HepG2 (cell line): ENCODE results near the gene SMIM41. TPM values are rescaled to one million over a fixed set of nuclear protein-coding genes. Genes with fewer than 3 reads are reported as not detected.

Experiments used
- EED ChIP-seq: sonication (generic); formaldehyde crosslinking; IDR thresholded peaks from 2 replicates; pipeline ENCODE4 v1.5.0; 2020; ENCODE audit warnings: mild to moderate bottlenecking, missing genetic modification reagents
- FOXC1 ChIP-seq: sonication (generic); formaldehyde crosslinking; IDR thresholded peaks from 2 replicates; pipeline ENCODE4 v1.8.0; 2022; ENCODE audit warnings: mild to moderate bottlenecking, missing genetic modification reagents, borderline replicate concordance
- KAT8 ChIP-seq: IDR thresholded peaks from 2 replicates; pipeline ENCODE4 v1.6.1; 2016; ENCODE audit warnings: missing genetic modification reagents, missing compliant biosample characterization
- NCOA1 ChIP-seq: sonication (generic); formaldehyde crosslinking; IDR thresholded peaks from 2 replicates; pipeline ENCODE4 v1.9.0; 2021; ENCODE audit warnings: missing genetic modification reagents
- SMAD3 ChIP-seq: sonication (generic); formaldehyde crosslinking; IDR thresholded peaks from 2 replicates; pipeline ENCODE4 v1.4.0; 2020; ENCODE audit warnings: missing genetic modification reagents
- SSRP1 ChIP-seq: IDR thresholded peaks from 2 replicates; pipeline ENCODE4 v1.6.1; 2016; ENCODE audit warnings: control low read depth
- TRIM24 ChIP-seq: sonication (generic); formaldehyde crosslinking; IDR thresholded peaks from 2 replicates; pipeline ENCODE4 v1.8.0; 2022; ENCODE audit warnings: mild to moderate bottlenecking, missing genetic modification reagents
- ZNF24 ChIP-seq: fragments of 450-650 bp; IDR thresholded peaks from 2 replicates; pipeline ENCODE4 v1.6.1; 2017; ENCODE audit warnings: antibody characterized with exemption, mild to moderate bottlenecking
- ZNF432 ChIP-seq: sonication (generic); formaldehyde crosslinking; IDR thresholded peaks from 2 replicates; pipeline ENCODE4 v1.5.0; 2020; ENCODE audit warnings: missing genetic modification reagents, mild to moderate bottlenecking, borderline replicate concordance
- ZNF451 ChIP-seq: sonication (generic); formaldehyde crosslinking; IDR thresholded peaks from 2 replicates; pipeline ENCODE4 v1.5.0; 2020; ENCODE audit warnings: mild to moderate bottlenecking, missing genetic modification reagents
- ZNF660 ChIP-seq: sonication (generic); formaldehyde crosslinking; IDR thresholded peaks from 2 replicates; pipeline ENCODE4 v1.5.1; 2020; ENCODE audit warnings: mild to moderate bottlenecking, low read depth, missing genetic modification reagents, borderline replicate concordance
- polyA plus RNA-seq, 8 experiments: library from polyadenylated mRNA; depleted of rRNA in 3 of 8; stranded (reverse) in 7 of 8; unstranded in 1 of 8; fragments of >200 nt; fragmentation: Illumina TruSeq in 4 of 8; extraction: Trizol in 4 of 8; gene quantifications; 2 replicates each; pipeline versions ENCODE4 v1.2.1 to v1.2.3, GENCODE V29; 2011 to 2016; ENCODE audit warnings: low read depth in 4 of 8, missing spikeins in 1 of 8, mixed read lengths in 1 of 8; ENCODE audit not compliant: insufficient read depth in 1 of 8
- total RNA-seq, 5 experiments: library from RNA; depleted of rRNA; stranded (reverse); fragments of >200 nt; fragmentation: Illumina TruSeq; extraction: Trizol; gene quantifications; 2 replicates each; pipeline ENCODE4 v1.2.3, GENCODE V29; 2016; ENCODE audit warnings: low read depth in 1 of 5
- TF ChIP-seq, protein P1 (sequence below), 2 experiments: fragments of 450-650 bp in 1 of 2; sonication (generic) in 1 of 2; formaldehyde crosslinking in 1 of 2; IDR thresholded peaks; 2 replicates each; pipeline versions ENCODE4 v1.6.1 to v1.8.0; 2016 to 2022; ENCODE audit warnings: antibody characterized with exemption in 1 of 2, mild to moderate bottlenecking in 1 of 2, missing genetic modification reagents in 1 of 2
- TF ChIP-seq, protein P2 (sequence below): sonication (generic); formaldehyde crosslinking; IDR thresholded peaks from 2 replicates; pipeline ENCODE4 v1.4.0; 2020; ENCODE audit warnings: missing genetic modification reagents, low read depth, mild to moderate bottlenecking, borderline replicate concordance
- TF ChIP-seq, protein P3 (sequence below): sonication (generic); formaldehyde crosslinking; IDR thresholded peaks from 2 replicates; pipeline ENCODE4 v1.4.0; 2020; ENCODE audit warnings: missing genetic modification reagents

SMIM41 gene
- total and polyA plus RNA-seq, 2 of the 13 experiments (the other 11 are each of a cell fraction or from before 2014, with no cell fraction given), result not detected

DNA sequence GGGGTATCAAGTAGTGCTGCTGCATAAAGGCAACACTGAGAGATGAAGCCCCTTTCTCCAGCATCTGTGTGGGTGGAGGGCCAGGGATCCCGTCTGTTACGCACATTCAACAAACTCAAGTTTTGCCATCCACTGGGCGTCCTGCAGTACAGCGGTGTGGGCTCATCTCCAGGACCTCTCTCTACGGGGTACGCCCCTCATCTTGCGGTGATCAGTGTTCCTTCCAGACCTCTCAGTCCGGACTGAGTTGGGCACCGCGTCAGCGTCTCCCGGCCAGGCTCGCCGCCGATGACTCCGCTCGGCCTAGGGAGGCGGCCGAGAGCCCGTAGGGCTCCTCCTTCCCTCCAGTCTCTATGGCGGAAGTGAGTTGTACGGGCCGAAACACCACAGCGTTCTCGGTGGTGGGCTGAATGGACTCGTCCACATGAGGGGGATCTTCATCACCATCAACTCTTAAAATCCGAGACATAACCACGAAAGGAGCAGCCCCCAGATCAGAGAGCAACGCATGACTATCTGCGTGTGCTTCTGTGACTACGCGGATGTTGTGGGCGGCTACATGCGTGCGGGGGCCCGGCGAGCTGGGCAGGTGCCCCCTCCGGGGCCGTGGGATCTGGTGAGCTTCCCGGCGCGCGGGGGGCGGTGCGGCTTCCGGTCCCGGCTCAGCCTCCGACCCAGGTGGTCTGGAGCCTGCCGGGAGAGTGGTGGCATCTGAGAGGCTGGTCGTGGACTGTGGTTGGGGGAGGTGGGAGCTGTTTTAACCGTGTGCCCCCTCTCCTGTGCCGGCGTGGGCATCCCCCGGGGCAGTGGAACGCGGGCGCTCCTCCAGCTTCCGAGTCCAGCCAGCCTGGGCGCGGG is 9.9 kb upstream of the SMIM41 start, which contains the start of gene ATG101 (continued):
- TF ChIP-seq, protein P1, sequence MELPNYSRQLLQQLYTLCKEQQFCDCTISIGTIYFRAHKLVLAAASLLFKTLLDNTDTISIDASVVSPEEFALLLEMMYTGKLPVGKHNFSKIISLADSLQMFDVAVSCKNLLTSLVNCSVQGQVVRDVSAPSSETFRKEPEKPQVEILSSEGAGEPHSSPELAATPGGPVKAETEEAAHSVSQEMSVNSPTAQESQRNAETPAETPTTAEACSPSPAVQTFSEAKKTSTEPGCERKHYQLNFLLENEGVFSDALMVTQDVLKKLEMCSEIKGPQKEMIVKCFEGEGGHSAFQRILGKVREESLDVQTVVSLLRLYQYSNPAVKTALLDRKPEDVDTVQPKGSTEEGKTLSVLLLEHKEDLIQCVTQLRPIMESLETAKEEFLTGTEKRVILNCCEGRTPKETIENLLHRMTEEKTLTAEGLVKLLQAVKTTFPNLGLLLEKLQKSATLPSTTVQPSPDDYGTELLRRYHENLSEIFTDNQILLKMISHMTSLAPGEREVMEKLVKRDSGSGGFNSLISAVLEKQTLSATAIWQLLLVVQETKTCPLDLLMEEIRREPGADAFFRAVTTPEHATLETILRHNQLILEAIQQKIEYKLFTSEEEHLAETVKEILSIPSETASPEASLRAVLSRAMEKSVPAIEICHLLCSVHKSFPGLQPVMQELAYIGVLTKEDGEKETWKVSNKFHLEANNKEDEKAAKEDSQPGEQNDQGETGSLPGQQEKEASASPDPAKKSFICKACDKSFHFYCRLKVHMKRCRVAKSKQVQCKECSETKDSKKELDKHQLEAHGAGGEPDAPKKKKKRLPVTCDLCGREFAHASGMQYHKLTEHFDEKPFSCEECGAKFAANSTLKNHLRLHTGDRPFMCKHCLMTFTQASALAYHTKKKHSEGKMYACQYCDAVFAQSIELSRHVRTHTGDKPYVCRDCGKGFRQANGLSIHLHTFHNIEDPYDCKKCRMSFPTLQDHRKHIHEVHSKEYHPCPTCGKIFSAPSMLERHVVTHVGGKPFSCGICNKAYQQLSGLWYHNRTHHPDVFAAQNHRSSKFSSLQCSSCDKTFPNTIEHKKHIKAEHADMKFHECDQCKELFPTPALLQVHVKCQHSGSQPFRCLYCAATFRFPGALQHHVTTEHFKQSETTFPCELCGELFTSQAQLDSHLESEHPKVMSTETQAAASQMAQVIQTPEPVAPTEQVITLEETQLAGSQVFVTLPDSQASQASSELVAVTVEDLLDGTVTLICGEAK (IDR thresholded peaks at IDR 0.05), result peak; percentile 46; the same call in 1 of the 2 replicates
- TF ChIP-seq, protein P1 (CRISPR knock-in tag; IDR thresholded peaks at IDR 0.05), result 0 out of 2 replicates have a peak, but pooled peaks have one; percentile 3
- TF ChIP-seq, protein P2, sequence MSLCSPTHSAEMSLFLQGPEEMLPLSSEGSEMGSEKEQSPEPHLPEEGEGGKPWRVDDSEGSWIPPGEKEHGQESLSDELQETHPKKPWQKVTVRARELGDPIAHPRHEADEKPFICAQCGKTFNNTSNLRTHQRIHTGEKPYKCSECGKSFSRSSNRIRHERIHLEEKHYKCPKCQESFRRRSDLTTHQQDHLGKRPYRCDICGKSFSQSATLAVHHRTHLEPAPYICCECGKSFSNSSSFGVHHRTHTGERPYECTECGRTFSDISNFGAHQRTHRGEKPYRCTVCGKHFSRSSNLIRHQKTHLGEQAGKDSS (CRISPR knock-in tag), result peak; percentile 25; the same call in 1 of the 2 replicates
- TF ChIP-seq NCOA1 (CRISPR knock-in tag) (peak; percentile 90; the same call in 1 of the 2 replicates), ZNF432 (CRISPR knock-in tag) (no peak), ZNF24 (0 out of 2 replicates have a peak, but pooled peaks have one; percentile 17), TRIM24 (CRISPR knock-in tag) (0 out of 2 replicates have a peak, but pooled peaks have one; percentile 64), ZNF660 (CRISPR knock-in tag) (no peak), FOXC1 (peak; percentile 83; the same call in 1 of the 2 replicates), SSRP1 (CRISPR knock-in tag) (no peak), SMAD3 (CRISPR knock-in tag) (peak; percentile 32; the same call in 1 of the 2 replicates), ZNF451 (CRISPR knock-in tag) (no peak), KAT8 (CRISPR knock-in tag) (peak; percentile 92), EED (CRISPR knock-in tag) (no peak)
- TF ChIP-seq, protein P3, sequence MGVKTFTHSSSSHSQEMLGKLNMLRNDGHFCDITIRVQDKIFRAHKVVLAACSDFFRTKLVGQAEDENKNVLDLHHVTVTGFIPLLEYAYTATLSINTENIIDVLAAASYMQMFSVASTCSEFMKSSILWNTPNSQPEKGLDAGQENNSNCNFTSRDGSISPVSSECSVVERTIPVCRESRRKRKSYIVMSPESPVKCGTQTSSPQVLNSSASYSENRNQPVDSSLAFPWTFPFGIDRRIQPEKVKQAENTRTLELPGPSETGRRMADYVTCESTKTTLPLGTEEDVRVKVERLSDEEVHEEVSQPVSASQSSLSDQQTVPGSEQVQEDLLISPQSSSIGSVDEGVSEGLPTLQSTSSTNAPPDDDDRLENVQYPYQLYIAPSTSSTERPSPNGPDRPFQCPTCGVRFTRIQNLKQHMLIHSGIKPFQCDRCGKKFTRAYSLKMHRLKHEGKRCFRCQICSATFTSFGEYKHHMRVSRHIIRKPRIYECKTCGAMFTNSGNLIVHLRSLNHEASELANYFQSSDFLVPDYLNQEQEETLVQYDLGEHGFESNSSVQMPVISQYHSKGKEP (CRISPR knock-in tag), result no peak; the same call in 1 of the 2 replicates
